GM21723 (cell line): Measurements from ENCODE around the gene GLB1L3.
"Not testable (repeated sequence)": the region's sequence is repeated elsewhere in the genome, so short reads cannot be mapped to it uniquely, and the experiment has no call there.

Experiments used
- ATAC-seq: cut with Tn5 transposase; IDR thresholded peaks from one replicate; pipeline ENCODE4 v1.9.1; 2021; ENCODE audit warnings: mild to moderate bottlenecking, moderate library complexity; ENCODE audit not compliant: unreplicated experiment

The GLB1L3 gene

GRCh38 chr11:134250675-134251074 is 25.5 kb upstream of the GLB1L3 start:
- ATAC-seq: no peak

- ATAC-seq: peak; percentile 28
These were observed 23.6 kb upstream of the GLB1L3 start for GRCh38 chr11:134252346-134253187.

GRCh38 chr11:134253188-134253993 is 22.8 kb upstream of the GLB1L3 start, which contains the start of the genes ACAD8 and THYN1:
ACAD8 (plus strand) TSS chr11:134253568; CDS start chr11:134253601, 33 bp downstream.
THYN1 (minus strand) TSS chr11:134253352; CDS start chr11:134252882, 470 bp downstream.
- peak; percentile 99 for ATAC-seq

- ATAC-seq: no peak
These were observed 21.6 kb upstream of the GLB1L3 start for GRCh38 chr11:134254433-134255183.

GRCh38 chr11:134255184-134255561 is 21.0 kb upstream of the GLB1L3 start:
- ATAC-seq: not testable (repeated sequence)

GRCh38 chr11:134257101-134257500 is 19.1 kb upstream of the GLB1L3 start:
- no peak for ATAC-seq

- ATAC-seq: no peak
These were observed 17.6 kb upstream of the GLB1L3 start for GRCh38 chr11:134258577-134258976.

GRCh38 chr11:134260503-134260902 is 15.7 kb upstream of the GLB1L3 start:
- no peak for ATAC-seq

GRCh38 chr11:134260983-134261382 is 15.2 kb upstream of the GLB1L3 start:
- no peak for ATAC-seq

- ATAC-seq: no peak
These were observed 14.3 kb upstream of the GLB1L3 start for GRCh38 chr11:134261626-134262488.

- ATAC-seq: no peak
These were observed 11.0 kb upstream of the GLB1L3 start for GRCh38 chr11:134264966-134265764.

- no peak for ATAC-seq
These were observed 9.7 kb upstream of the GLB1L3 start for GRCh38 chr11:134266440-134266839.

GRCh38 chr11:134266841-134267251 is 9.3 kb upstream of the GLB1L3 start:
- ATAC-seq: no peak

- ATAC-seq: no peak
These were observed 8.7 kb upstream of the GLB1L3 start for GRCh38 chr11:134267461-134267860.

GRCh38 chr11:134267966-134268365 is 8.2 kb upstream of the GLB1L3 start:
- no peak for ATAC-seq

GRCh38 chr11:134270250-134270714 is 5.9 kb upstream of the GLB1L3 start:
- no peak for ATAC-seq

- no peak for ATAC-seq
These were observed 4.2 kb upstream of the GLB1L3 start for GRCh38 chr11:134271978-134272377.

GRCh38 chr11:134272381-134273316 is 3.5 kb upstream of the GLB1L3 start:
- no peak for ATAC-seq
